GM23338 (cell line): ENCODE results near the gene MYOF.

Experiments used
- CREB1 ChIP-seq: fragments of 250-450 bp; sonication (Bioruptor Pico); IDR thresholded peaks from 2 replicates; pipeline ENCODE4 v1.5.0; 2020; ENCODE audit warnings: low read depth, mild to moderate bottlenecking, moderate library complexity
- CTCF ChIP-seq, 2 experiments: fragments of 200-600 bp in 1 of 2; sonication (generic) in 1 of 2; conservative IDR thresholded peaks; 2 replicates each; pipeline versions ENCODE4 v1.5.1 to v1.6.1; 2016 to 2017; ENCODE audit warnings: antibody characterized with exemption in 2 of 2, low read depth in 2 of 2, mild to moderate bottlenecking in 2 of 2, moderate library complexity in 1 of 2
- EZH2 ChIP-seq: fragments of 200-600 bp; sonication (generic); IDR thresholded peaks from one replicate; pipeline ENCODE4 v1.8.0; 2017; ENCODE audit warnings: antibody characterized with exemption, mild to moderate bottlenecking, low read depth; ENCODE audit not compliant: unreplicated experiment
- EZH2phosphoT487 ChIP-seq: fragments of 200-600 bp; sonication (generic); IDR thresholded peaks from one replicate; pipeline ENCODE4 v1.8.1; 2018; ENCODE audit warnings: antibody characterized with exemption; ENCODE audit not compliant: unreplicated experiment
- JUNB ChIP-seq: IDR thresholded peaks from one replicate; pipeline ENCODE4 v1.6.1; 2016; ENCODE audit warnings: antibody characterized with exemption; ENCODE audit not compliant: unreplicated experiment
- POLR2AphosphoS5 ChIP-seq: IDR thresholded peaks from 2 replicates; pipeline ENCODE4 v1.6.1; 2016; ENCODE audit warnings: antibody characterized with exemption, low read depth
- REST ChIP-seq: IDR thresholded peaks from one replicate; pipeline ENCODE4 v1.6.1; 2018; ENCODE audit warnings: antibody characterized with exemption; ENCODE audit not compliant: unreplicated experiment
- ZNF331 ChIP-seq: fragments of 250-450 bp; sonication (Bioruptor Pico); IDR thresholded peaks from 2 replicates; pipeline ENCODE4 v1.5.0; 2020; ENCODE audit warnings: low read depth, mild to moderate bottlenecking, moderate library complexity

GRCh38 chr10:93309062-93309461 is 173.1 kb downstream of the MYOF start:
- TF ChIP-seq CTCF (conservative IDR thresholded peaks at IDR 0.05; ENCODE audit: low read depth in 2 of 2) (no peak), JUNB (no peak), POLR2AphosphoS5 (no peak), CREB1 (no peak), EZH2phosphoT487 (no peak), REST (no peak), EZH2 (no peak), ZNF331 (CRISPR knock-in tag) (no peak)
